Astrocyte (in vitro differentiated cells and primary cell): Measurements from ENCODE around the gene EIF4E1B.

Source experiments
- CTCF ChIP-seq: IDR thresholded peaks from 2 replicates; pipeline ENCODE4 v1.5.1; 2011; ENCODE audit warnings: low read depth, mild to moderate bottlenecking, inconsistent platforms, low read length, moderate library complexity; ENCODE audit not compliant: insufficient read depth
- EZH2 ChIP-seq: IDR thresholded peaks from 2 replicates; pipeline ENCODE4 v1.6.1; 2012; ENCODE audit warnings: mild to moderate bottlenecking, low read length, inconsistent platforms; ENCODE audit not compliant: insufficient read depth

DNA sequence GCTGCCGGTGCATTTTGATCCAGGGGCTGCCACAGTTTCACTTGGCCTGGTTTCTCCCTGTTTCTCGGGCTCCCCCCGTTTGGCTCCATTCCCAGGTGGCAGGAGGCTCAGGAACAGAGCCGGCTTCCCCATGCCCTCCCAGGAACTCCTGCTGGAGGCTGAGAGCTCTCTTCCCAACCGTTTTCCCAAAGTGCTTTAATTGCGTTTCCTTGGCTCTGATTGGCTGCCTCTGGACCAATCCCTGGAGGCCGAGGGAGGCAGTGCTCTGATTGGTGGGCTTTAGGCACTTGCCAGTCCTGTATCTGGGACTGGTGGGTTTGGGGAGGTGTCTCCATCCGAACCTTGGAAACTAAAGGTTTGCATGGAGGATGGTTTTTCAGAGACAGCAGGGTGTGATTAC is 21.7 kb downstream of the EIF4E1B start:
- no peak for TF ChIP-seq CTCF
- TF ChIP-seq EZH2, result no peak
